ENCODE data around the gene PRKCH. TPM values are rescaled to one million over a fixed set of nuclear protein-coding genes. Genes with fewer than 3 reads are reported as not detected.

The PRKCH gene
- total RNA-seq, 1 experiment from 2014 or later, result 10.3 TPM

DNA sequence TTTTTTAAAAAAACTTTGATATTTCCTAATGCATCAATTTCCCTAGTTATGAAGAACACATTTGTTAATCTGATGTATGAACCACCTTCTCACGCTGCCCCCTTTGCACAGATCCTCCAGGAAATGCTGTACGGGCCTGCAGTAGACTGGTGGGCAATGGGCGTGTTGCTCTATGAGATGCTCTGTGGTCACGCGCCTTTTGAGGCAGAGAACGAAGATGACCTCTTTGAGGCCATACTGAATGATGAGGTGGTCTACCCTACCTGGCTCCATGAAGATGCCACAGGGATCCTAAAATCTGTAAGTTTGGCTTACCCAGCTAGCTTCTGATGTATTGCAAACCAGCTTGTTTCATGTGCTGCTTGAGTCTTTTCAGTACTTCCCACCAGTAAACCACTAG is 208.9 kb downstream of the PRKCH start (continued):
- TF ChIP-seq, protein P1, sequence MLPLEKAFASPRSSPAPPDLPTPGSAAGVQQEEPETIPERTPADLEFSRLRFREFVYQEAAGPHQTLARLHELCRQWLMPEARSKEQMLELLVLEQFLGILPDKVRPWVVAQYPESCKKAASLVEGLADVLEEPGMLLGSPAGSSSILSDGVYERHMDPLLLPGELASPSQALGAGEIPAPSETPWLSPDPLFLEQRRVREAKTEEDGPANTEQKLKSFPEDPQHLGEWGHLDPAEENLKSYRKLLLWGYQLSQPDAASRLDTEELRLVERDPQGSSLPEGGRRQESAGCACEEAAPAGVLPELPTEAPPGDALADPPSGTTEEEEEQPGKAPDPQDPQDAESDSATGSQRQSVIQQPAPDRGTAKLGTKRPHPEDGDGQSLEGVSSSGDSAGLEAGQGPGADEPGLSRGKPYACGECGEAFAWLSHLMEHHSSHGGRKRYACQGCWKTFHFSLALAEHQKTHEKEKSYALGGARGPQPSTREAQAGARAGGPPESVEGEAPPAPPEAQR (CRISPR knock-in tag; IDR thresholded peaks at IDR 0.05), result no peak
- no peak for TF ChIP-seq ZBTB21 (CRISPR knock-in tag; IDR thresholded peaks at IDR 0.05; ENCODE audit: borderline replicate concordance)
- no peak for TF ChIP-seq FOXK1 (CRISPR knock-in tag; IDR thresholded peaks at IDR 0.05)
- TF ChIP-seq SOX15 (CRISPR knock-in tag; IDR thresholded peaks at IDR 0.05), result no peak
- no peak for TF ChIP-seq TEAD4 (CRISPR knock-in tag; IDR thresholded peaks at IDR 0.05)
- TF ChIP-seq, protein P2, sequence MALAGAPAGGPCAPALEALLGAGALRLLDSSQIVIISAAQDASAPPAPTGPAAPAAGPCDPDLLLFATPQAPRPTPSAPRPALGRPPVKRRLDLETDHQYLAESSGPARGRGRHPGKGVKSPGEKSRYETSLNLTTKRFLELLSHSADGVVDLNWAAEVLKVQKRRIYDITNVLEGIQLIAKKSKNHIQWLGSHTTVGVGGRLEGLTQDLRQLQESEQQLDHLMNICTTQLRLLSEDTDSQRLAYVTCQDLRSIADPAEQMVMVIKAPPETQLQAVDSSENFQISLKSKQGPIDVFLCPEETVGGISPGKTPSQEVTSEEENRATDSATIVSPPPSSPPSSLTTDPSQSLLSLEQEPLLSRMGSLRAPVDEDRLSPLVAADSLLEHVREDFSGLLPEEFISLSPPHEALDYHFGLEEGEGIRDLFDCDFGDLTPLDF (CRISPR knock-in tag; IDR thresholded peaks at IDR 0.05), result no peak
- TF ChIP-seq JUN (CRISPR knock-in tag; IDR thresholded peaks at IDR 0.05), result no peak
- TF ChIP-seq ELF4 (CRISPR knock-in tag; IDR thresholded peaks at IDR 0.05; ENCODE audit: low read depth), result no peak

DNA sequence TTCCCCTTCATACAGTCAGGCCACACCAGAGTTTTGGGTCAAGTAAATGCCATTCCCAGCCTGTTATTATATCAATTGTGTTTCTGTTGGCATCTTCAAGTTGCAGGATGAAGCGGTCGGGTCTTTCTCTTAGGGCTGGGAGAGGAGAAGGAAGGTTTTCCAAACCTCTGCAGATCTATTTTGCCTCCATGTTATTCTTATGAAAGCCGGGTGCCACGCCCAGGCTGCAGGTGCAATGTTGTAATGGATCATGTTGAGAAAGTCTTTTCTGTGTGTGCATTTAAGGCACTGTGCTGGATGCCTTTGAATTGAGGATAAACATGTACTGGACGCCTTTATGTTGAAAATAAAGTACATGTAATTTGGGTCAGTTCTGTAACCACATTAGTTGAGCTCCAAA is 209.5 kb downstream of the PRKCH start:
- H3K36me3 Mint-ChIP-seq, result no peaks in the 10 kb centered on the region
- ChIA-PET CTCF (no interaction called here), POLR2A (no interaction called here)
- ATAC-seq (no peak), DNase-seq (ENCODE audit: low spot score) (no peak)
- no peaks in the 10 kb centered on the region; the same call in 1 of the 2 replicates for H3K27me3 Mint-ChIP-seq (ENCODE audit: low read depth)
- H3K9me3 Mint-ChIP-seq, result no peaks in the 10 kb centered on the region
- H3K27ac Mint-ChIP-seq, result no peak overlapping the region
- H3K4me1 Mint-ChIP-seq, result peaks cover 24% of the 10 kb centered on the region
- H3K4me3 Mint-ChIP-seq, result no peak overlapping the region
- TF ChIP-seq, protein P3, sequence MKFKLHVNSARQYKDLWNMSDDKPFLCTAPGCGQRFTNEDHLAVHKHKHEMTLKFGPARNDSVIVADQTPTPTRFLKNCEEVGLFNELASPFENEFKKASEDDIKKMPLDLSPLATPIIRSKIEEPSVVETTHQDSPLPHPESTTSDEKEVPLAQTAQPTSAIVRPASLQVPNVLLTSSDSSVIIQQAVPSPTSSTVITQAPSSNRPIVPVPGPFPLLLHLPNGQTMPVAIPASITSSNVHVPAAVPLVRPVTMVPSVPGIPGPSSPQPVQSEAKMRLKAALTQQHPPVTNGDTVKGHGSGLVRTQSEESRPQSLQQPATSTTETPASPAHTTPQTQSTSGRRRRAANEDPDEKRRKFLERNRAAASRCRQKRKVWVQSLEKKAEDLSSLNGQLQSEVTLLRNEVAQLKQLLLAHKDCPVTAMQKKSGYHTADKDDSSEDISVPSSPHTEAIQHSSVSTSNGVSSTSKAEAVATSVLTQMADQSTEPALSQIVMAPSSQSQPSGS (CRISPR knock-in tag; IDR thresholded peaks at IDR 0.05; ENCODE audit: borderline replicate concordance, low read depth), result no peak
- TF ChIP-seq, protein P4, sequence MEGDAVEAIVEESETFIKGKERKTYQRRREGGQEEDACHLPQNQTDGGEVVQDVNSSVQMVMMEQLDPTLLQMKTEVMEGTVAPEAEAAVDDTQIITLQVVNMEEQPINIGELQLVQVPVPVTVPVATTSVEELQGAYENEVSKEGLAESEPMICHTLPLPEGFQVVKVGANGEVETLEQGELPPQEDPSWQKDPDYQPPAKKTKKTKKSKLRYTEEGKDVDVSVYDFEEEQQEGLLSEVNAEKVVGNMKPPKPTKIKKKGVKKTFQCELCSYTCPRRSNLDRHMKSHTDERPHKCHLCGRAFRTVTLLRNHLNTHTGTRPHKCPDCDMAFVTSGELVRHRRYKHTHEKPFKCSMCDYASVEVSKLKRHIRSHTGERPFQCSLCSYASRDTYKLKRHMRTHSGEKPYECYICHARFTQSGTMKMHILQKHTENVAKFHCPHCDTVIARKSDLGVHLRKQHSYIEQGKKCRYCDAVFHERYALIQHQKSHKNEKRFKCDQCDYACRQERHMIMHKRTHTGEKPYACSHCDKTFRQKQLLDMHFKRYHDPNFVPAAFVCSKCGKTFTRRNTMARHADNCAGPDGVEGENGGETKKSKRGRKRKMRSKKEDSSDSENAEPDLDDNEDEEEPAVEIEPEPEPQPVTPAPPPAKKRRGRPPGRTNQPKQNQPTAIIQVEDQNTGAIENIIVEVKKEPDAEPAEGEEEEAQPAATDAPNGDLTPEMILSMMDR (IDR thresholded peaks at IDR 0.05), result no peak
- no peak for TF ChIP-seq ZNF138 (CRISPR knock-in tag; conservative IDR thresholded peaks at IDR 0.05)
- TF ChIP-seq, protein P5, sequence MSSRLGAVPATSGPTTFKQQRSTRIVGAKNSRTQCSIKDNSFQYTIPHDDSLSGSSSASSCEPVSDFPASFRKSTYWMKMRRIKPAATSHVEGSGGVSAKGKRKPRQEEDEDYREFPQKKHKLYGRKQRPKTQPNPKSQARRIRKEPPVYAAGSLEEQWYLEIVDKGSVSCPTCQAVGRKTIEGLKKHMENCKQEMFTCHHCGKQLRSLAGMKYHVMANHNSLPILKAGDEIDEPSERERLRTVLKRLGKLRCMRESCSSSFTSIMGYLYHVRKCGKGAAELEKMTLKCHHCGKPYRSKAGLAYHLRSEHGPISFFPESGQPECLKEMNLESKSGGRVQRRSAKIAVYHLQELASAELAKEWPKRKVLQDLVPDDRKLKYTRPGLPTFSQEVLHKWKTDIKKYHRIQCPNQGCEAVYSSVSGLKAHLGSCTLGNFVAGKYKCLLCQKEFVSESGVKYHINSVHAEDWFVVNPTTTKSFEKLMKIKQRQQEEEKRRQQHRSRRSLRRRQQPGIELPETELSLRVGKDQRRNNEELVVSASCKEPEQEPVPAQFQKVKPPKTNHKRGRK (CRISPR knock-in tag; IDR thresholded peaks at IDR 0.05; ENCODE audit: borderline replicate concordance), result no peak
- TF ChIP-seq, protein P6, sequence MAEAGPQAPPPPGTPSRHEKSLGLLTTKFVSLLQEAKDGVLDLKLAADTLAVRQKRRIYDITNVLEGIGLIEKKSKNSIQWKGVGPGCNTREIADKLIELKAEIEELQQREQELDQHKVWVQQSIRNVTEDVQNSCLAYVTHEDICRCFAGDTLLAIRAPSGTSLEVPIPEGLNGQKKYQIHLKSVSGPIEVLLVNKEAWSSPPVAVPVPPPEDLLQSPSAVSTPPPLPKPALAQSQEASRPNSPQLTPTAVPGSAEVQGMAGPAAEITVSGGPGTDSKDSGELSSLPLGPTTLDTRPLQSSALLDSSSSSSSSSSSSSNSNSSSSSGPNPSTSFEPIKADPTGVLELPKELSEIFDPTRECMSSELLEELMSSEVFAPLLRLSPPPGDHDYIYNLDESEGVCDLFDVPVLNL (CRISPR knock-in tag; IDR thresholded peaks at IDR 0.05; ENCODE audit: borderline replicate concordance, low read depth), result no peak
- TF ChIP-seq NFATC4 (CRISPR knock-in tag; IDR thresholded peaks at IDR 0.05), result no peak
- TF ChIP-seq CREB1 (CRISPR knock-in tag; IDR thresholded peaks at IDR 0.05), result no peak
- TF ChIP-seq SMAD4 (CRISPR knock-in tag; IDR thresholded peaks at IDR 0.05), result no peak
- TF ChIP-seq JAZF1 (CRISPR knock-in tag; IDR thresholded peaks at IDR 0.05), result no peak
- TF ChIP-seq, protein P7, sequence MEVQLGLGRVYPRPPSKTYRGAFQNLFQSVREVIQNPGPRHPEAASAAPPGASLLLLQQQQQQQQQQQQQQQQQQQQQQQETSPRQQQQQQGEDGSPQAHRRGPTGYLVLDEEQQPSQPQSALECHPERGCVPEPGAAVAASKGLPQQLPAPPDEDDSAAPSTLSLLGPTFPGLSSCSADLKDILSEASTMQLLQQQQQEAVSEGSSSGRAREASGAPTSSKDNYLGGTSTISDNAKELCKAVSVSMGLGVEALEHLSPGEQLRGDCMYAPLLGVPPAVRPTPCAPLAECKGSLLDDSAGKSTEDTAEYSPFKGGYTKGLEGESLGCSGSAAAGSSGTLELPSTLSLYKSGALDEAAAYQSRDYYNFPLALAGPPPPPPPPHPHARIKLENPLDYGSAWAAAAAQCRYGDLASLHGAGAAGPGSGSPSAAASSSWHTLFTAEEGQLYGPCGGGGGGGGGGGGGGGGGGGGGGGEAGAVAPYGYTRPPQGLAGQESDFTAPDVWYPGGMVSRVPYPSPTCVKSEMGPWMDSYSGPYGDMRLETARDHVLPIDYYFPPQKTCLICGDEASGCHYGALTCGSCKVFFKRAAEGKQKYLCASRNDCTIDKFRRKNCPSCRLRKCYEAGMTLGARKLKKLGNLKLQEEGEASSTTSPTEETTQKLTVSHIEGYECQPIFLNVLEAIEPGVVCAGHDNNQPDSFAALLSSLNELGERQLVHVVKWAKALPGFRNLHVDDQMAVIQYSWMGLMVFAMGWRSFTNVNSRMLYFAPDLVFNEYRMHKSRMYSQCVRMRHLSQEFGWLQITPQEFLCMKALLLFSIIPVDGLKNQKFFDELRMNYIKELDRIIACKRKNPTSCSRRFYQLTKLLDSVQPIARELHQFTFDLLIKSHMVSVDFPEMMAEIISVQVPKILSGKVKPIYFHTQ (CRISPR knock-in tag; IDR thresholded peaks at IDR 0.05), result no peak
- TF ChIP-seq, protein P8, sequence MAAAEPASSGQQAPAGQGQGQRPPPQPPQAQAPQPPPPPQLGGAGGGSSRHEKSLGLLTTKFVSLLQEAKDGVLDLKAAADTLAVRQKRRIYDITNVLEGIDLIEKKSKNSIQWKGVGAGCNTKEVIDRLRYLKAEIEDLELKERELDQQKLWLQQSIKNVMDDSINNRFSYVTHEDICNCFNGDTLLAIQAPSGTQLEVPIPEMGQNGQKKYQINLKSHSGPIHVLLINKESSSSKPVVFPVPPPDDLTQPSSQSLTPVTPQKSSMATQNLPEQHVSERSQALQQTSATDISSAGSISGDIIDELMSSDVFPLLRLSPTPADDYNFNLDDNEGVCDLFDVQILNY (CRISPR knock-in tag; IDR thresholded peaks at IDR 0.05), result no peak
- no peak for TF ChIP-seq MXD4 (CRISPR knock-in tag; IDR thresholded peaks at IDR 0.05; ENCODE audit: borderline replicate concordance)
- TF ChIP-seq GABPB1 (CRISPR knock-in tag; IDR thresholded peaks at IDR 0.05), result no peak
- no peak for TF ChIP-seq FOXJ3 (CRISPR knock-in tag; IDR thresholded peaks at IDR 0.05; ENCODE audit: borderline replicate concordance)

Measured in WTC11 (cell line).